VCaP (cell line): ENCODE results near the gene ZNF471.

Experiments used
- H3K27ac ChIP-seq: fragments of 450-650 bp; 2 replicates; pipeline ENCODE4 v1.5.1; 2017
- CTCF ChIP-seq: fragments of 450-650 bp; conservative IDR thresholded peaks from 2 replicates; pipeline ENCODE4 v1.5.1; 2017; ENCODE audit warnings: mild to moderate bottlenecking, moderate library complexity

ZNF471 gene

GRCh38 chr19:56547535-56547934 is 39.9 kb downstream of the ZNF471 start:
- H3K27ac ChIP-seq: no peak overlapping the region
- peak; percentile 76 for TF ChIP-seq CTCF

GRCh38 chr19:56554272-56554869 is 46.7 kb downstream of the ZNF471 start:
- no peak overlapping the region for H3K27ac ChIP-seq
- no peak for TF ChIP-seq CTCF

GRCh38 chr19:56562766-56563165 is 55.1 kb downstream of the ZNF471 start:
- no peak overlapping the region for H3K27ac ChIP-seq
- no peak for TF ChIP-seq CTCF

GRCh38 chr19:56566904-56567273 is 59.2 kb downstream of the ZNF471 start:
- no peak for TF ChIP-seq CTCF
- H3K27ac ChIP-seq: peak overlapping the region; percentile 83

- TF ChIP-seq CTCF: no peak
- peak within 1 kb of the TSS; percentile 83 for H3K27ac ChIP-seq
Measured at GRCh38 chr19:56567274-56568120, 59.8 kb downstream of the ZNF471 start, which contains the start of gene ZNF470. ZNF470 (plus strand) TSS chr19:56567468; CDS start chr19:56570312, 2,844 bp downstream.

- no peak overlapping the region for H3K27ac ChIP-seq
- TF ChIP-seq CTCF: no peak
Measured at GRCh38 chr19:56572589-56572988, 64.9 kb downstream of the ZNF471 start.

GRCh38 chr19:56573914-56574313 is 66.3 kb downstream of the ZNF471 start:
- no peak for TF ChIP-seq CTCF
- H3K27ac ChIP-seq: no peak overlapping the region
